Activated T-helper 17 cell treated with anti-CD3 and anti-CD28 coated beads, Interleukin-2, amount 50 U/mL, for 72 hours (primary cell): ENCODE data around the gene TTLL10. TPM values are rescaled to one million over a fixed set of nuclear protein-coding genes. Genes with fewer than 3 reads are reported as not detected.

Experiments
- ATAC-seq: fragments of 150-1000 bp; cut with Tn5 transposase; replicated peaks from 2 replicates; pipeline ENCODE4 v1.10.0; 2021; ENCODE audit warnings: mild to moderate bottlenecking, moderate library complexity
- H3K27ac Mint-ChIP-seq: one replicate; pipeline ENCODE4 v1.8.0; 2022; ENCODE audit warnings: mixed read lengths
- H3K27me3 Mint-ChIP-seq: one replicate; pipeline ENCODE4 v1.8.0; 2022; ENCODE audit warnings: mixed read lengths
- H3K36me3 Mint-ChIP-seq: one replicate; pipeline ENCODE4 v1.8.0; 2022; ENCODE audit warnings: low read depth, mild to moderate bottlenecking, mixed read lengths
- H3K4me1 Mint-ChIP-seq: one replicate; pipeline ENCODE4 v1.8.0; 2022; ENCODE audit warnings: mixed read lengths
- H3K4me3 Mint-ChIP-seq: one replicate; pipeline ENCODE4 v1.8.0; 2022; ENCODE audit warnings: mild to moderate bottlenecking, mixed read lengths
- H3K9me3 Mint-ChIP-seq: one replicate; pipeline ENCODE4 v1.8.0; 2022; ENCODE audit warnings: mixed read lengths
- total RNA-seq, 2 donors: library from RNA; stranded (reverse); gene quantifications; one replicate each; pipeline ENCODE4 v1.2.3, GENCODE V29; 2022

The TTLL10 gene
- total RNA-seq, 2 donors from 2014 or later, result 0.11 TPM; not detected in 1

GRCh38 chr1:1160281-1160930 lies 13.3 kb upstream of the TTLL10 start:
- no peak overlapping the region for H3K27ac Mint-ChIP-seq
- no peaks in the 10 kb centered on the region for H3K36me3 Mint-ChIP-seq
- ATAC-seq, result no peak
- no peaks in the 10 kb centered on the region for H3K27me3 Mint-ChIP-seq
- H3K4me3 Mint-ChIP-seq, result no peak overlapping the region
- peaks cover 1% of the 10 kb centered on the region for H3K9me3 Mint-ChIP-seq
- H3K4me1 Mint-ChIP-seq, result no peaks in the 10 kb centered on the region

GRCh38 chr1:1161078-1161682 lies 12.5 kb upstream of the TTLL10 start:
- H3K27ac Mint-ChIP-seq, result no peak overlapping the region
- no peak for ATAC-seq
- H3K9me3 Mint-ChIP-seq, result no peaks in the 10 kb centered on the region
- no peaks in the 10 kb centered on the region for H3K27me3 Mint-ChIP-seq
- no peaks in the 10 kb centered on the region for H3K36me3 Mint-ChIP-seq
- H3K4me3 Mint-ChIP-seq, result no peak overlapping the region
- no peaks in the 10 kb centered on the region for H3K4me1 Mint-ChIP-seq

GRCh38 chr1:1161683-1162079 lies 12.0 kb upstream of the TTLL10 start:
- H3K27ac Mint-ChIP-seq, result no peak overlapping the region
- H3K36me3 Mint-ChIP-seq, result no peaks in the 10 kb centered on the region
- ATAC-seq, result no peak
- no peaks in the 10 kb centered on the region for H3K4me1 Mint-ChIP-seq
- H3K4me3 Mint-ChIP-seq, result no peak overlapping the region
- no peaks in the 10 kb centered on the region for H3K27me3 Mint-ChIP-seq
- no peaks in the 10 kb centered on the region for H3K9me3 Mint-ChIP-seq

- Mint-ChIP-seq H3K27ac (no peak overlapping the region), H3K4me1 (no peaks in the 10 kb centered on the region), H3K4me3 (no peak overlapping the region)
Observed at GRCh38 chr1:1162597-1163537, 10.8 kb upstream of the TTLL10 start.

GRCh38 chr1:1163538-1164070 lies 10.1 kb upstream of the TTLL10 start:
- Mint-ChIP-seq H3K27ac (no peak overlapping the region), H3K4me1 (no peaks in the 10 kb centered on the region), H3K27me3 (no peaks in the 10 kb centered on the region), H3K9me3 (no peaks in the 10 kb centered on the region), H3K36me3 (no peaks in the 10 kb centered on the region), H3K4me3 (no peak overlapping the region)
- ATAC-seq, result no peak

More at GRCh38 chr1:1162597-1163537, 10.8 kb upstream of the TTLL10 start:
- no peaks in the 10 kb centered on the region for H3K27me3 Mint-ChIP-seq
- H3K36me3 Mint-ChIP-seq, result no peaks in the 10 kb centered on the region
- ATAC-seq, result no peak
- H3K9me3 Mint-ChIP-seq, result no peaks in the 10 kb centered on the region

- Mint-ChIP-seq H3K4me3 (no peak overlapping the region), H3K4me1 (no peaks in the 10 kb centered on the region), H3K27ac (no peak overlapping the region), H3K36me3 (no peaks in the 10 kb centered on the region), H3K27me3 (no peaks in the 10 kb centered on the region), H3K9me3 (no peaks in the 10 kb centered on the region)
- no peak for ATAC-seq
Observed at GRCh38 chr1:1164361-1164700, 9.3 kb upstream of the TTLL10 start.

- no peak for ATAC-seq
- no peaks in the 10 kb centered on the region for H3K27me3 Mint-ChIP-seq
- no peaks in the 10 kb centered on the region for H3K4me1 Mint-ChIP-seq
Observed at GRCh38 chr1:1164701-1165451, 8.8 kb upstream of the TTLL10 start.

GRCh38 chr1:1165485-1165884 lies 8.2 kb upstream of the TTLL10 start:
- H3K4me3 Mint-ChIP-seq, result no peak overlapping the region
- no peaks in the 10 kb centered on the region for H3K27me3 Mint-ChIP-seq
- ATAC-seq, result no peak
- H3K9me3 Mint-ChIP-seq, result no peaks in the 10 kb centered on the region
- no peaks in the 10 kb centered on the region for H3K4me1 Mint-ChIP-seq
- no peaks in the 10 kb centered on the region for H3K36me3 Mint-ChIP-seq
- no peak overlapping the region for H3K27ac Mint-ChIP-seq

More at GRCh38 chr1:1164701-1165451, 8.8 kb upstream of the TTLL10 start:
- Mint-ChIP-seq H3K27ac (no peak overlapping the region), H3K9me3 (no peaks in the 10 kb centered on the region), H3K36me3 (no peaks in the 10 kb centered on the region), H3K4me3 (no peak overlapping the region)

GRCh38 chr1:1165900-1166421 lies 7.7 kb upstream of the TTLL10 start:
- H3K4me3 Mint-ChIP-seq, result no peak overlapping the region
- no peaks in the 10 kb centered on the region for H3K9me3 Mint-ChIP-seq

GRCh38 chr1:1166642-1167397 lies 6.9 kb upstream of the TTLL10 start:
- Mint-ChIP-seq H3K27me3 (no peaks in the 10 kb centered on the region), H3K9me3 (no peaks in the 10 kb centered on the region), H3K4me3 (no peak overlapping the region), H3K27ac (no peak overlapping the region), H3K4me1 (no peaks in the 10 kb centered on the region), H3K36me3 (no peaks in the 10 kb centered on the region)
- ATAC-seq, result no peak

More at GRCh38 chr1:1165900-1166421, 7.7 kb upstream of the TTLL10 start:
- ATAC-seq, result no peak
- no peaks in the 10 kb centered on the region for H3K27me3 Mint-ChIP-seq
- H3K36me3 Mint-ChIP-seq, result no peaks in the 10 kb centered on the region
- no peak overlapping the region for H3K27ac Mint-ChIP-seq
- H3K4me1 Mint-ChIP-seq, result no peaks in the 10 kb centered on the region

- no peak overlapping the region for H3K4me3 Mint-ChIP-seq
- H3K36me3 Mint-ChIP-seq, result no peaks in the 10 kb centered on the region
- ATAC-seq, result no peak
- peaks cover 4% of the 10 kb centered on the region for H3K4me1 Mint-ChIP-seq
- H3K27ac Mint-ChIP-seq, result no peak overlapping the region
- no peaks in the 10 kb centered on the region for H3K27me3 Mint-ChIP-seq
- H3K9me3 Mint-ChIP-seq, result no peaks in the 10 kb centered on the region
Observed at GRCh38 chr1:1167398-1167821, 6.3 kb upstream of the TTLL10 start.

- no peaks in the 10 kb centered on the region for H3K27me3 Mint-ChIP-seq
- H3K4me3 Mint-ChIP-seq, result no peak overlapping the region
Observed at GRCh38 chr1:1167841-1168450, 5.7 kb upstream of the TTLL10 start.

More at GRCh38 chr1:1167841-1168450, 5.7 kb upstream of the TTLL10 start:
- Mint-ChIP-seq H3K36me3 (no peaks in the 10 kb centered on the region), H3K4me1 (peaks cover 4% of the 10 kb centered on the region), H3K27ac (no peak overlapping the region), H3K9me3 (no peaks in the 10 kb centered on the region)
- no peak for ATAC-seq
